Stimulated activated CD4-positive, alpha-beta T cell treated with anti-CD3 and anti-CD28 coated beads, Interleukin-4, amount 100 ng/mL, for 24 hours (primary cell): Measurements from ENCODE around the gene SPNS1.
A peak's percentile ranks its signal among the peaks of the same experiment; 100 is the strongest.
"Not testable (repeated sequence)": the region's sequence is repeated elsewhere in the genome, so short reads cannot be mapped to it uniquely, and the experiment has no call there.

Experiments
- DNase-seq: peaks from one replicate; pipeline ENCODE4 v3.0.0-alpha.2; 2020

Gene SPNS1, protein sequence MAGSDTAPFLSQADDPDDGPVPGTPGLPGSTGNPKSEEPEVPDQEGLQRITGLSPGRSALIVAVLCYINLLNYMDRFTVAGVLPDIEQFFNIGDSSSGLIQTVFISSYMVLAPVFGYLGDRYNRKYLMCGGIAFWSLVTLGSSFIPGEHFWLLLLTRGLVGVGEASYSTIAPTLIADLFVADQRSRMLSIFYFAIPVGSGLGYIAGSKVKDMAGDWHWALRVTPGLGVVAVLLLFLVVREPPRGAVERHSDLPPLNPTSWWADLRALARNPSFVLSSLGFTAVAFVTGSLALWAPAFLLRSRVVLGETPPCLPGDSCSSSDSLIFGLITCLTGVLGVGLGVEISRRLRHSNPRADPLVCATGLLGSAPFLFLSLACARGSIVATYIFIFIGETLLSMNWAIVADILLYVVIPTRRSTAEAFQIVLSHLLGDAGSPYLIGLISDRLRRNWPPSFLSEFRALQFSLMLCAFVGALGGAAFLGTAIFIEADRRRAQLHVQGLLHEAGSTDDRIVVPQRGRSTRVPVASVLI

DNA sequence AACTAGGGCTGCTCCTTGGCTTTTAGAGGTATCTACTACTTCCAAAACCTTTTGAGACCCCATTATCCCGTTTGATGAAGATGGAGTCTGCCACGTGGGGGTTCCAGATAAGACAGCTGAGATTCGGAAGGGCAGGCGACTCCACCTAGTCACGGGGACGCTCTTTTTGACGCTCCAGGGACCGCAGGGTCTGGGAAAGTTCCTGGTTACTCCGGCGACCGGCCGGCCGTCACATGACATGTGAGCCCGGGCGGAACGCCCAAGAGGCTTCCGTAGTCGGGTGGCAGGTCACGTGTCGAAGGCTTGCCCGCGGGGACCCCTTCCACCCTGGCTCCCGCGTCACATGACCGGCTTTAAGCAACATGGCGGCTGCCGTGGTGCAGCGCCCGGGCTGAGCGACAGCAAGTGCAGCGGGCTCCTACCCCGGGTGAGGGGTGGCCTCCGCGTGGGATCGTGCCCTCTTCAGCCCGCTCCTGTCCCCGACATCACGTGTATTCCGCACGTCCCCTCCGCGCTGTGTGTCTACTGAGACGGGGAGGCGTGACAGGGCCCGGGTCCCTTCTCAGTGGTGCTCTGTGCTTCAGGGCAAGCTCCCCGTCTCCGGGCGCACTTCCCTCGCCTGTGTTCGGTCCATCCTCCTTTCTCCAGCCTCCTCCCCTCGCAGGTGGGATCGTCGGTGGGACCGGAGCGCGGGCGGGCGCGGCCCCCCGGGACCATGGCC lies at the start of gene SPNS1:
Gene SPNS1 (plus strand): TSS at position 342 of the 721 bp plus-strand sequence. CDS start 374 bp downstream, at position 716.
- peak; percentile 95 for DNase-seq

DNA sequence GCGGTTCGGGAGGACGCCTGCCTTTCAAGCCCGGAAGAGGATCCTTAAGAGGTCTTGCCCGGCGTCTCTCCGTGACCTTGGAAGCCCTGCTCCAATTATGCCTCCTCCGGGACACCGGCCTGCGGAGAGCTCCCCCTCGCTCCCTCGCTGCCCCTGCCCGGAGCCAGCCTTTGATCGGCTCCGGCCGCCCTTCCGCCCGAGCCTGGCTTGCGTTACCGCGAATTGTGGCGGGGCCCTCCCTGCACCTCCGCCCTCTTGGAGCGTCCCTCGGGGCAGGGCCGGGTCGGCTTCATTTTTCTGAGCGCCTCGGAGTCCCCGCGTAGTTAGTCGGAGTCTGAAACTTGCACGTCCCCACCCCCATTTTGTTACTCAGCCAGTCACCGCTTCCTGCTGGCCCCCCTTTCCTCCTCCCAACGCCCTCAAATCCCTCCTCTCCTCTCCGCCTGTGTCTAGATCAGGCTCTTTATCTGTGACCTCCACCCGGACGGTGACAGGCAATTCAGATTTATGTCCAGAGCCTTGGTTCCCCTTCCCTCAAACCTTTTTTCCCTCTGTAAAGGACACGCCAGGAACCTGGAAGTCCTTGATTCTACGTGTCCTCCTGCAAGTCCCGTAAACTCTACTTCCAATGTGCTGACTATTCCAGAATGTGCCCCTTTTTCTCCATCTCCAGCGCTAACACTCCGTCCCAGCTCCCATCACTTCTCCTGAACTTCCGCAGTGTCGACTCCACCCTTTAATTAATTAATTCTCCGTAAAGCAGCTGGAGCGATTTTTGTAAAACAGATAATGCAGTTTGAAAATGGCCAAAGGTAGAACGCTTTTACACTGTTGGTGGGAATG lies 49.0 kb upstream of the SPNS1 start:
- peak; percentile 85 for DNase-seq

DNA sequence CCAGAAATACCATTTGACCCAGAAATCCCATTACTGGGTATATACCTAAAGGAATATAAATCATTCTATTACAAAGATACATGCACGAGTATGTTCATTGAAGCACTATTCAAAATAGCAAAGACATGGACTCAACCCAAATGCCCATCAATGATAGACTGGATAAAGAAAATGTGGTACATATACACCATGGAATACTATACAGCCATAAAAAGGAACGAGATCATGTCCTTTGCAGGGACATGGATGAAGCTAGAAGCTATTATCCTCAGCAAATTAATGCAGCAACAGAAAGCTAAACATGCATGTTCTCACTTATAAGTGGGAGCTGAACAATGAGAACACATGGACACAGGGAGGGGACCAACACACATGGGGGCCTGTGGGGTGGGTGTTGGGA lies 48.3 kb upstream of the SPNS1 start:
- DNase-seq, result not testable (repeated sequence)

DNA sequence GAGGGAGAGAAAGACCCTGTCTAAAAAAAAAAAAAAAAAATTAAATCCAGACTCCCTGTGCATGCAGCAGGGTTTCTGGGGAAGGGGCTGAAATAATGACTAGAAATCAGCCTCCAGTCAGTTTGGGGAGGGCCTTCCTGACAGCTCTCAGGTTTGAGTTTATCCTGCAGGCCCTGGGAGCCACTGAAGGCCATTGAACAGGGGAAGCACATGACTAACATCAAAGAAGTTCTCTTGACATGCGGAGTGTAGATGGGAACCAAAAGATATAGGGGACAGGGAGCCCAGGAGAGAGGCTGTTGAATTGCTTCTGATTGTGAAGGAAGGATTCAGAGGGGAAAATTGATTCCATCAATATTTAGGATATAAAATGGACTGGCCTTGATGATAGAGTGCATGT lies 46.8 kb upstream of the SPNS1 start:
- DNase-seq, result no peak

DNA sequence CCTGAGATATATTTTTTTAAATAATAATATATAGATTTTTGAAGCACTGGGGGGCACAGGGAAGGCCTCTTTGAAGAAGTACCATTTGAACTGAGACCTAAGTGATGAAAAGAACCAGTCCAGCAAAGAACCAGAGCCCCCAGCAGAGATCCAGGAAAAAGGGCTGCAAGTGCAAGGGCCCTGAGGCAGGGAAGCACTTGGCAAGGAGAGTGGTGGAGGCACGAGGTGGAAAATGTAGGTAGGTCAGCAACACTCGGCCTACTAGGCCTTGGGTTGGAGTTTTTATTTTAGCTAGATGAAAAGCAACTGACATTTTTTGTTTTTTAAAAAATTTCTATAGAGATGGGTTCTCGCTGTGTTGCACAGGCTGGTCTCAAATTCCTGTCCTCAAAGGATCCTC lies 44.4 kb upstream of the SPNS1 start:
- DNase-seq, result no peak

DNA sequence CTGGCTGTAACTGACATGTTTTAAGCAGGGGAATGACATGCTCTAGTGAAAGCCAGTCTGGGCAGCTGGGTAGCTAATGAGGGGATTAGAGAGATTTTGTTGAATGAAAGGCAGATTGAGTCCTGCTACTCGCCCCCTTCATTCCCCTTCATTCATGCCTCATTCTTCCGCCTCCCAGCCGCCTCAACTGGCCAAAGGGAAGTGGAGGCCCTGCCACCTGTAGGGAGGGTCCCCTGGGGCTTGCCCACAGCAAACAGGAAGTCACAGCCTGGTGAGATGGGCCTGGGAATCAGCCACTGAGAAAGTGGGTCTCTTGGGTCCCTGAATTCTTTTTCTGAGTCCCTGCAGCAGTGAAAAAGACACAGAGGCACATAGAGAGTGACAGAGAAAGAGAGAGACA lies 43.9 kb upstream of the SPNS1 start:
- DNase-seq, result no peak

DNA sequence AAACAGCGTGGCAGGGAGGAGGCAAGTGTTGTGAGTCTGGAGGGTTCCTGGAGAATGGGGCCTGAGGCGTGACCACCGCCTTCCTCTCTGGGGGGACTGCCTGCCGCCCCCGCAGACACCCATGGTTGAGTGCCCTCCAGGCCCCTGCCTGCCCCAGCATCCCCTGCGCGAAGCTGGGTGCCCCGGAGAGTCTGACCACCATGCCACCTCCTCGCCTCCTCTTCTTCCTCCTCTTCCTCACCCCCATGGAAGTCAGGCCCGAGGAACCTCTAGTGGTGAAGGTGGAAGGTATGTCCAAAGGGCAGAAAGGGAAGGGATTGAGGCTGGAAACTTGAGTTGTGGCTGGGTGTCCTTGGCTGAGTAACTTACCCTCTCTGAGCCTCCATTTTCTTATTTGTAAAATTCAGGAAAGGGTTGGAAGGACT lies 42.8 kb upstream of the SPNS1 start, which contains the start of gene CD19:
Gene CD19 (plus strand): TSS at position 171 of the 425 bp plus-strand sequence. CDS start 30 bp downstream, at position 201.
- DNase-seq, result no peak

DNA sequence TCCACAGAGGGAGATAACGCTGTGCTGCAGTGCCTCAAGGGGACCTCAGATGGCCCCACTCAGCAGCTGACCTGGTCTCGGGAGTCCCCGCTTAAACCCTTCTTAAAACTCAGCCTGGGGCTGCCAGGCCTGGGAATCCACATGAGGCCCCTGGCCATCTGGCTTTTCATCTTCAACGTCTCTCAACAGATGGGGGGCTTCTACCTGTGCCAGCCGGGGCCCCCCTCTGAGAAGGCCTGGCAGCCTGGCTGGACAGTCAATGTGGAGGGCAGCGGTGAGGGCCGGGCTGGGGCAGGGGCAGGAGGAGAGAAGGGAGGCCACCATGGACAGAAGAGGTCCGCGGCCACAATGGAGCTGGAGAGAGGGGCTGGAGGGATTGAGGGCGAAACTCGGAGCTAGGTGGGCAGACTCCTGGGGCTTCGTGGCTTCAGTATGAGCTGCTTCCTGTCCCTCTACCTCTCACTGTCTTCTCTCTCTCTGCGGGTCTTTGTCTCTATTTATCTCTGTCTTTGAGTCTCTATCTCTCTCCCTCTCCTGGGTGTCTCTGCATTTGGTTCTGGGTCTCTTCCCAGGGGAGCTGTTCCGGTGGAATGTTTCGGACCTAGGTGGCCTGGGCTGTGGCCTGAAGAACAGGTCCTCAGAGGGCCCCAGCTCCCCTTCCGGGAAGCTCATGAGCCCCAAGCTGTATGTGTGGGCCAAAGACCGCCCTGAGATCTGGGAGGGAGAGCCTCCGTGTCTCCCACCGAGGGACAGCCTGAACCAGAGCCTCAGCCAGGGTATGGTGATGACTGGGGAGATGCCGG lies 42.0 kb upstream of the SPNS1 start:
- DNase-seq, result no peak

DNA sequence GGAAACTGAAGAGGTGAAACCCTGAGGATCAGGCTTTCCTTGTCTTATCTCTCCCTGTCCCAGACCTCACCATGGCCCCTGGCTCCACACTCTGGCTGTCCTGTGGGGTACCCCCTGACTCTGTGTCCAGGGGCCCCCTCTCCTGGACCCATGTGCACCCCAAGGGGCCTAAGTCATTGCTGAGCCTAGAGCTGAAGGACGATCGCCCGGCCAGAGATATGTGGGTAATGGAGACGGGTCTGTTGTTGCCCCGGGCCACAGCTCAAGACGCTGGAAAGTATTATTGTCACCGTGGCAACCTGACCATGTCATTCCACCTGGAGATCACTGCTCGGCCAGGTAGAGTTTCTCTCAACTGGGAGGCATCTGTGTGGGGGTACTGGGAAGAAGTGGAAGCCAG lies 41.4 kb upstream of the SPNS1 start:
- no peak for DNase-seq

DNA sequence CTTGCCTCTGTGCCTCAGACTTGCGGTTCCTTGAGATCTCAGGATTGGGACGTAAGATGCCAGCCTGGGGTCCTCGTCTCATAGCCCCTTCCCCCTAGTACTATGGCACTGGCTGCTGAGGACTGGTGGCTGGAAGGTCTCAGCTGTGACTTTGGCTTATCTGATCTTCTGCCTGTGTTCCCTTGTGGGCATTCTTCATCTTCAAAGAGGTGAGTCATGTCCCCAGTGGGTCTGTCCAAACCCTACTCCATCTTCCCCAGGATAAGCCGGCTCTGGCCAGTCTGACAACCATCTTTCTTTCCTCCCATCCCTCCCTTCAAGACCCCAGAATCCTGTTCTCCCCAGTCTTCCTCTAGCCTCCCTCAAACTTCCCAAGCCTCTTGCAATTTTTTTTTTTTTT lies 39.2 kb upstream of the SPNS1 start:
- no peak for DNase-seq

DNA sequence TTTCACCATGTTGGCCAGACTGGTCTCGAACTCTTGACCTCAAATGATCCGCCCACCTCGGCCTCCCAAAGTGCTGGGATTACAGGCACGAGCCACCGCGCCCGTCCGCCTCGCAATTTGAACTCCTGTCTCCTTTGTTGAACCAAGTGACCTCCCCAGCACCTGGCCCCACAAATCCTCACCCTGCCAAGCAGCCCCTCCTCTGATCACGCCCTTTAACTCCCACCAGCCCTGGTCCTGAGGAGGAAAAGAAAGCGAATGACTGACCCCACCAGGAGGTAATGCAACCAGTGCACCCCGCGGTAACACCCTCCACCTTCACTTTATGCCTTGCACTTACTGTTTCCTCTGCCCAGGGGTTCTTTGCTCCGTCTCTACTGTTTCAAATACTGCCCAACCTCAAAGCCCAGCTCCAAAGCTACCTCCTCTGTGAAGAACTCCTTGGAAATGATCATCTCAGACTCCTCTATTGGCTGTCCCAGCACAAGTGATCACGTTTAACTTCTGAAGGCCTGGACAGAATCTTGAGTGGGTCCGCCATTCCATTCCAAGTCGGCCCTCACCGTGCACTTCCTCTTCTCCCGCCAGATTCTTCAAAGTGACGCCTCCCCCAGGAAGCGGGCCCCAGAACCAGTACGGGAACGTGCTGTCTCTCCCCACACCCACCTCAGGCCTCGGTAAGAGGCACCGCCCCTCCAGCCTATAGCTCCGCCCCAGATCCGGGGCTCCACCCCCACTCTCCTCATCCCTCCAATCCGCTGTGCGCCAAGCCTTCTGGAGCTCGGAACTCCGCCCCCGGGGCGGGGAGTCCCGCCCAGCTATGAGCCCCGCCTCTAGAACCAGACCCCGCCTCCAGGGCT lies 38.4 kb upstream of the SPNS1 start:
- peak; percentile 83 for DNase-seq

DNA sequence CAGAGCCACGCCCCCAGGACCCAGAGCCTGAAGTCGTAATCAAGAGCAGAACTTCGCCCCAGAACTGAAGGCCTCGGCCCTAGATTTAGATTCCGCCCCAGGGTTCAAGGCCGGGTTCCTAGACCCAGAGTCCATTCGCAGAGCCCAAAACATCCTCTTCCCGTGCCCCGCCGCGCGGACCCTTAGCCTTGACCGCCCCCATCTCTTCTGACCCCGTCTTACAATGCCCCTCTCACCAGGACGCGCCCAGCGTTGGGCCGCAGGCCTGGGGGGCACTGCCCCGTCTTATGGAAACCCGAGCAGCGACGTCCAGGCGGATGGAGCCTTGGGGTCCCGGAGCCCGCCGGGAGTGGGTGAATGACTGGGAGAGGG lies 37.8 kb upstream of the SPNS1 start:
- DNase-seq, result no peak

DNA sequence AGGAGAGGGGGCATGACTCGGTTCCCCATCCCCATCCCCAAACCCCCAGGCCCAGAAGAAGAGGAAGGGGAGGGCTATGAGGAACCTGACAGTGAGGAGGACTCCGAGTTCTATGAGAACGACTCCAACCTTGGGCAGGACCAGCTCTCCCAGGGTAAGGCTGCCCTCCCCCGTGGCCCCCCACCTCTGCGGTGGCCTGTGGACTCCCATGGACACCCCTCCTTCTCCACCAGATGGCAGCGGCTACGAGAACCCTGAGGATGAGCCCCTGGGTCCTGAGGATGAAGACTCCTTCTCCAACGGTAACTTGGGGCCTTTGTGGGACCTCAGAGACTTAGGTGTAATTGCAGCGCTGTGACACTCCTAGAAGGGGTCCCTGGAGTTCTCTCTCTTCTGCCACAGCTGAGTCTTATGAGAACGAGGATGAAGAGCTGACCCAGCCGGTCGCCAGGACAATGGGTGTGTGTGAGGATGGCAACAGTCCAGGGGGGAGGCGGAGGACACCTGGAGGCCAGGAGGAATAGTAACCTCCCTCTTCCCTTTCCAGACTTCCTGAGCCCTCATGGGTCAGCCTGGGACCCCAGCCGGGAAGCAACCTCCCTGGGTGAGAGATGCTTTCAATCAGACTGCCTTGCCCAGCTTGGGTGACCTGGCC lies 37.2 kb upstream of the SPNS1 start:
- DNase-seq, result no peak

DNA sequence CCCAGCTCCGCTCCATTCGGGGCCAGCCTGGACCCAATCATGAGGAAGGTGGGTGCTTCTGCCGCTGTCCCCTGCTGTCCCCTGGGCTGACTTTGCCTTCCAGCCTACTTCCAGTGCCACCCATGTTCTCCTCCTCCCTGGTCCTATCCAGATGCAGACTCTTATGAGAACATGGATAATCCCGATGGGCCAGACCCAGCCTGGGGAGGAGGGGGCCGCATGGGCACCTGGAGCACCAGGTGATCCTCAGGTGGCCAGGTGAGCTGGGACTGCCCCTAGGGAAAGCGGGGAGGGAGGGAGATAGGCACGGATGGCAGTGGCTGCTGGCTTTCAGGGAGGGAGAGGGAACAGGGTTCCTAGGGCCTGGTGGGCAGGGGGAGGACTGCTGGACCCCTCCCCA lies 35.9 kb upstream of the SPNS1 start:
- no peak for DNase-seq

DNA sequence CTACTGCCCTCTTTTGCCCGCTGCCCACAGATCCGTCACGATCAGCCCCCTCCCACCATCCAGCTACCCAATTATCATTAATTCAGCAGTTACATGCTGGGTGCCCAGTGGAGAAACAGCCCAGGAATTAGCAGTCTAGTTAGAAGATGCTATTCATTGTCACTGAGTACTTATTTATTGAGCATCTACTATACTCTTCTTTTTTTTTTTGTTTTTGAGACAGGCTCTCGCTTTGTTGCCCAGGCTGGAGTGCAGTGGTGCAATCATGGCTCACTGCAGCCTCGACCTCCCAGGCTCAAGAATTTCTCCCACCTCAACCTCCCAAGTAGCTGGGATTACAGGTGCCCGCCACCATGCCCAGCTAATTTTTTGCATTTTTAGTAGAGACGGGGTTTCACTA lies 34.8 kb upstream of the SPNS1 start:
- DNase-seq, result not testable (repeated sequence)

DNA sequence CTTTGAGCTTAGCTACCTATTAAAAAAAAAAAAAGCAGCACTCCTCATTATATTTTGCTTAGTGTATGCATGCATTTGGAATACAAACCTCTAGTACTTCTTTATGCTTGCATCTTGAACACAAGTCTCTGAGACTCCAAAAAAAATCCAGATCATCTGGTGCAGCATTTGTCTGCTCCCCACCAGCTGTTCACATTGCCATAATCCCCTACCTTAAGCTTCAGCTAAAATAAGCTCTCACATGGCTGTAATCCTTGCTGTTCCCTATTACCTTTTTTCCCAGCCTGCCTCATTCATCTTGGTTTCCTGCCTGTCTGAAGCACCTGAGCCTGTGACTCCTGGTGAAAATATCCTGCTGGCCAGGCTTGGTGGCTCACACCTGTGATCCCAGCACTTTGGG lies 31.3 kb upstream of the SPNS1 start:
- no peak for DNase-seq

DNA sequence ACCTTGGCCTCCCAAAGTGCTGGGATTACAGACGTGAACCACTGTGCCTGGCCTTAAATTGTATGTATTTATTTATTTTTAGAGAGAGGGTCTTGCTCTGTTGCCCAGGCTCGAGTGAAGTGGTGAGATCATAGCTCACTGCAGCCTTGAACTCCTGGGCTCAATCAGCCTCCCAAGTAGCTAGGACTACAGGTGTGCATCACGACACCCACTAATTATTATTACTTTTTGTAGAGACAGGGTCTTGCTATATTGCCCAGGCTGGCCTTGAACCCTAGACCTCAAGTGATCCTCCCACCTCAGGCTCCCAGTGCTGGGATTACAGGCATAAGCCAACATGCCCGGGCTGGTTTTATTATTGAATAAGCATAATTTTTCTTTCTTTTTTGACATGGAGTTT lies 27.9 kb upstream of the SPNS1 start:
- no peak for DNase-seq

DNA sequence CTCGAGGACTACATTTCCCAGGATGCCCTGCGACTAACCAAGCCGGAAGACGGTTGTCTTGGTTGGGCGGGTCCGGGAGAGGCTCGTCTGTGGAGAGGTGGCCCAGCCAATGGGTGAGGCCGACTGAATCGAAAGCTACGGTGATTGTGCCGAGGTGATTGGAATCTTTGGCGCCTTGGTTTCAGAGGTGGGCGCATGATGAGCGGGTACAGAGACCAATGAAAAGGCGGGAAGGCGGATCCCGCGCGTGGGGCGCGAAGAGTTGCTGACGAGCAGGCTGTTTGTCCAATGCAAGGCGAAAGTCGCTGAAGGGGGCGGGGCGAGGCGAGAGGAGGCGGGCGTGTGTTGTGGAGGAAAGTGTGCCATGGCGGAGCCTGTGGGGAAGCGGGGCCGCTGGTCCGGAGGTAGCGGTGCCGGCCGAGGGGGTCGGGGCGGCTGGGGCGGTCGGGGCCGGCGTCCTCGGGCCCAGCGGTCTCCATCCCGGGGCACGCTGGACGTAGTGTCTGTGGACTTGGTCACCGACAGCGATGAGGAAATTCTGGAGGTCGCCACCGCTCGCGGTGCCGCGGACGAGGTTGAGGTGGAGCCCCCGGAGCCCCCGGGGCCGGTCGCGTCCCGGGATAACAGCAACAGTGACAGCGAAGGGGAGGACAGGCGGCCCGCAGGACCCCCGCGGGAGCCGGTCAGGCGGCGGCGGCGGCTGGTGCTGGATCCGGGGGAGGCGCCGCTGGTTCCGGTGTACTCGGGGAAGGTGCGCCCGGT lies 23.7 kb upstream of the SPNS1 start, which contains the start of gene NFATC2IP:
Gene NFATC2IP (plus strand): TSS at position 290 of the 762 bp plus-strand sequence. CDS start 75 bp downstream, at position 365.
- peak; percentile 100 for DNase-seq

DNA sequence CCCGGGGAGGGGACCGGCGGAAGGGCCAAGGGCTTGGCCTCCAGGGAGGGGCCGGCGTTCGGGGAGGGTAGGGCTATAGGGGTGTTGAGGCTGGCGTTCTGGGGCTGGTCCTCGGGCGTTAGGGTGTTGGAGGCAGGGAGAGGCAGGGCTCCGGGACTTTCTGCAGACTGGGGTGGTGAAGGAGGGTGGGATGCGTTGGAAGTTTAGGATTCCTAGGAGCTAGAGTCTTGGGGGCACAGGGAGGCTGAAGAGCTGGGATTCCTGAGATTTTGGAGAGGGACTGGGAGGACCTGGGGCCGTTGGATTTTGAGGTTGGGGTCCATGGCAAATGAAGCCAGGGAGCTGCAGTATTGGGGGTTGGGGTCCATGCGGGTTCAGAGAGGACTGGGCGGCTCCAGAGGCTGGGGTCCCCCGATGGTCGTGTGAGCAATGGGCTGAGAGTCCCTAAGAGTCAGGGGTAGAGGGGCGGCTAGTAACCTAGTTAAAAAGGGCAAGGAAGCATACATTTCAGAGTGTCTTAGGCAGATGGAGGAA lies 23.1 kb upstream of the SPNS1 start:
- no peak for DNase-seq
